Astrocyte of the cerebellum (primary cell): ENCODE measurements around the gene IFNL3.
"Not testable (repeated sequence)": the region's sequence is repeated elsewhere in the genome, so short reads cannot be mapped to it uniquely, and the experiment has no call there.

Experiments used
- DNase-seq: peaks from one replicate; pipeline ENCODE4 v3.0.0-alpha.2; 2011; ENCODE audit warnings: low read depth
- H3K4me3 ChIP-seq: 2 replicates; pipeline ENCODE4 v1.5.1; 2011; ENCODE audit warnings: mild to moderate bottlenecking, low read depth, low read length, moderate library complexity
- in situ Hi-C: cut with HindIII; loops from 2 replicates; pipeline ENCODE4 v1.10.0; 2017; ENCODE audit warnings: low sequenced_read_pairs
- TF ChIP-seq, protein P1 (sequence below): IDR thresholded peaks from 2 replicates; pipeline ENCODE4 v1.5.1; 2012; ENCODE audit warnings: low read length, low read depth, moderate library complexity, mild to moderate bottlenecking; ENCODE audit errors: missing control alignments

IFNL3 gene

GRCh38 chr19:39244410-39245100 is at the start of gene IFNL3:
Gene IFNL3, minus strand, starts transcription at chr19:39245006. Its CDS starts 39 bp downstream, at chr19:39244967.
- in situ Hi-C loops: not testable (repeated sequence)

GRCh38 chr19:39293394-39293793 is 48.6 kb upstream of the IFNL3 start:
- in situ Hi-C loops: no loop called here
- TF ChIP-seq, protein P1, sequence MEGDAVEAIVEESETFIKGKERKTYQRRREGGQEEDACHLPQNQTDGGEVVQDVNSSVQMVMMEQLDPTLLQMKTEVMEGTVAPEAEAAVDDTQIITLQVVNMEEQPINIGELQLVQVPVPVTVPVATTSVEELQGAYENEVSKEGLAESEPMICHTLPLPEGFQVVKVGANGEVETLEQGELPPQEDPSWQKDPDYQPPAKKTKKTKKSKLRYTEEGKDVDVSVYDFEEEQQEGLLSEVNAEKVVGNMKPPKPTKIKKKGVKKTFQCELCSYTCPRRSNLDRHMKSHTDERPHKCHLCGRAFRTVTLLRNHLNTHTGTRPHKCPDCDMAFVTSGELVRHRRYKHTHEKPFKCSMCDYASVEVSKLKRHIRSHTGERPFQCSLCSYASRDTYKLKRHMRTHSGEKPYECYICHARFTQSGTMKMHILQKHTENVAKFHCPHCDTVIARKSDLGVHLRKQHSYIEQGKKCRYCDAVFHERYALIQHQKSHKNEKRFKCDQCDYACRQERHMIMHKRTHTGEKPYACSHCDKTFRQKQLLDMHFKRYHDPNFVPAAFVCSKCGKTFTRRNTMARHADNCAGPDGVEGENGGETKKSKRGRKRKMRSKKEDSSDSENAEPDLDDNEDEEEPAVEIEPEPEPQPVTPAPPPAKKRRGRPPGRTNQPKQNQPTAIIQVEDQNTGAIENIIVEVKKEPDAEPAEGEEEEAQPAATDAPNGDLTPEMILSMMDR: no peak

More at GRCh38 chr19:39244410-39245100, at the start of gene IFNL3:
- not testable (repeated sequence) for H3K4me3 ChIP-seq, DNase-seq

GRCh38 chr19:39284032-39284431 is 39.2 kb upstream of the IFNL3 start:
- in situ Hi-C loops: no loop called here
- H3K4me3 ChIP-seq: no peak overlapping the region
- DNase-seq: no peak
- TF ChIP-seq, protein P1: no peak

More at GRCh38 chr19:39293394-39293793, 48.6 kb upstream of the IFNL3 start:
- no peak overlapping the region for H3K4me3 ChIP-seq
- no peak for DNase-seq

DNA sequence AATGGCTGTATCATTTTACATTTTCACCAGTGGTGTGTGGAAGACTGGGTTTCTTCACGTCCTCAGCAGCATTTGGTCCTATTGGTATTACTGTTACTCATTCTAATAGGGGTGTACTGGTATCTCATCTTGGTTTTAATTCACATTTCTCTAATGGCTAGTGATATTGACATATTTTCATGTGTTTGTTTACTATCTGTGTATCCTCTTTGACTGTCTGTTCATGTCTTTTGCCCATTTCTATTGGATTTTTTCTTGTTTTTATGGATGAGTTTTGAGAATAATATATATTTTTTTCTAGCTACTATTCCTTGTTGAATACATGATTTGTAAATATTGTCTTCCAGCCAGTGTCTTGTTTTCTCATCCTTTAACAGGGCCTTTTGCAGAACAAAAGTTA is 37.2 kb upstream of the IFNL3 start:
- in situ Hi-C loops: no loop called here
- no peak overlapping the region for H3K4me3 ChIP-seq
- TF ChIP-seq, protein P1: no peak
- DNase-seq: no peak

- in situ Hi-C loops: no loop called here
- no peak for DNase-seq
- TF ChIP-seq, protein P1: no peak
- H3K4me3 ChIP-seq: no peak overlapping the region
Observed at GRCh38 chr19:39277598-39277997, 32.8 kb upstream of the IFNL3 start.

- TF ChIP-seq, protein P1: no peak
- in situ Hi-C loops: no loop called here
- H3K4me3 ChIP-seq: no peak overlapping the region
- no peak for DNase-seq
Observed at GRCh38 chr19:39276740-39277139, 31.9 kb upstream of the IFNL3 start.

DNA sequence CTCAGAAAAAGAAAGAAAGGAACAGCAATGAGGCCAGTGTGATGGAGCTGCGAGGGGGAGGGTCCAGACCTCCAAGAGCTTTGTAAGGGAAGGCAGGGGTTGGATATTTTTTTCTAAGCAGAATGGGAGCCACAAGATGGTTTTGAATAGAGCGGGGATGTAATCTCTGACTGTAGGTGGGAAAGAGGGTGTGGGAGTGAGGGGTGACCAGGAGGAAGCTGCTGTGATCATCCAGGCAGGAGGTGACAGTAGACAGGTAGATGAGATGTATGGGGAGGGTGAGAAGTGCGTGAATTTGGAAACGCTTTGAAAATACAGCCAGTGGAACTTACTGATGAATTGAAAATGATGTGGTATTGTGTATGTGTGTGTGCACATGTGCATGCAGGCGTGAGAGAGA is 30.8 kb upstream of the IFNL3 start:
- DNase-seq: no peak
- in situ Hi-C loops: no loop called here
- no peak overlapping the region for H3K4me3 ChIP-seq
- TF ChIP-seq, protein P1: no peak

- in situ Hi-C loops, DNase-seq, H3K4me3 ChIP-seq: not testable (repeated sequence)
Observed at GRCh38 chr19:39273859-39274258, 29.1 kb upstream of the IFNL3 start.
